IMR-90 (cell line): ENCODE data around the gene PCCB. TPM values are rescaled to one million over a fixed set of nuclear protein-coding genes. Genes with fewer than 3 reads are reported as not detected.
A peak's percentile ranks its signal among the peaks of the same experiment; 100 is the strongest.

Experiments
- ATAC-seq: fragments of 200-7000 bp; cut with Tn5 transposase; 2 replicates; pipeline ENCODE4 v1.9.1; 2020; ENCODE audit warnings: low read depth, mild to moderate bottlenecking, moderate library complexity
- BruUV-seq: library from RNA; stranded (reverse); fragments of 400-500 nt; replicated peaks from 2 replicates; lab custom pipeline; 2021; lab: Mats Ljungman, UMichigan
- CTCF ChIA-PET: fragments of 300-600 bp; formaldehyde crosslinking; extraction: SDS; loops from one replicate; lab custom pipeline; 2021; ENCODE audit warnings: antibody characterized with exemption; lab: Yijun Ruan, JAX
- POLR2A ChIA-PET: fragments of 300-600 bp; sonication (Branson Sonifier 250); formaldehyde crosslinking; loops from one replicate; lab custom pipeline; 2022; ENCODE audit warnings: antibody characterized with exemption; ENCODE audit not compliant: unreplicated experiment; lab: Charles Lee
- DNase-seq: peaks from one replicate; pipeline ENCODE4 v3.0.0; 2013
- H2AFZ ChIP-seq: replicated peaks from 2 replicates; pipeline ENCODE3; 2013; ENCODE audit warnings: low read length, mild to moderate bottlenecking; ENCODE audit not compliant: poor library complexity
- H2AK5ac ChIP-seq: 2 replicates; pipeline ENCODE4 v1.6.1; 2013; ENCODE audit warnings: low read depth, low read length, inconsistent platforms
- H2AK9ac ChIP-seq: replicated peaks from 2 replicates; pipeline ENCODE3; 2013; ENCODE audit warnings: mild to moderate bottlenecking, low read depth, low read length, moderate library complexity; ENCODE audit not compliant: poor library complexity
- H2BK120ac ChIP-seq: 2 replicates; pipeline ENCODE4 v1.6.1; 2013; ENCODE audit warnings: low read depth, low read length, inconsistent platforms
- H2BK15ac ChIP-seq: 3 replicates; pipeline ENCODE4 v1.6.1; 2013; ENCODE audit warnings: low read depth, low read length, inconsistent platforms
- H2BK20ac ChIP-seq: 2 replicates; pipeline ENCODE4 v1.6.1; 2013; ENCODE audit warnings: low read depth, mild to moderate bottlenecking, inconsistent platforms, low read length, moderate library complexity
- H2BK5ac ChIP-seq: 2 replicates; pipeline ENCODE4 v1.6.1; 2013; ENCODE audit warnings: mild to moderate bottlenecking, low read depth, low read length, inconsistent platforms; ENCODE audit not compliant: poor library complexity, severe bottlenecking
- H3K14ac ChIP-seq: replicated peaks from 2 replicates; pipeline ENCODE4 v1.6.1; 2013; ENCODE audit warnings: low read depth, low read length, inconsistent platforms
- H3K18ac ChIP-seq: 2 replicates; pipeline ENCODE4 v1.6.1; 2013; ENCODE audit warnings: low read depth, low read length, control low read depth
- H3K23ac ChIP-seq: 2 replicates; pipeline ENCODE4 v1.6.1; 2013; ENCODE audit warnings: low read depth, low read length, inconsistent platforms
- H3K27ac ChIP-seq: 2 replicates; pipeline ENCODE4 v1.5.1; 2013; ENCODE audit warnings: mild to moderate bottlenecking, control low read depth, low read length; ENCODE audit not compliant: insufficient read depth
- H3K27me3 ChIP-seq: 2 replicates; pipeline ENCODE4 v1.6.1; 2013; ENCODE audit warnings: low read length; ENCODE audit not compliant: control insufficient read depth, insufficient read depth
- H3K36me3 ChIP-seq: 2 replicates; pipeline ENCODE4 v1.6.1; 2013; ENCODE audit warnings: low read length, mixed read lengths; ENCODE audit not compliant: control insufficient read depth, insufficient read depth
- H3K4ac ChIP-seq: 2 replicates; pipeline ENCODE4 v1.6.1; 2013; ENCODE audit warnings: low read depth, low read length, inconsistent platforms
- H3K4me1 ChIP-seq: 2 replicates; pipeline ENCODE4 v1.6.1; 2013; ENCODE audit warnings: low read length, mixed read lengths; ENCODE audit not compliant: control insufficient read depth, insufficient read depth
- H3K4me2 ChIP-seq: 2 replicates; pipeline ENCODE4 v1.6.1; 2013; ENCODE audit warnings: low read depth, mild to moderate bottlenecking, control low read depth, low read length, moderate library complexity
- H3K4me3 ChIP-seq: 2 replicates; pipeline ENCODE4 v1.5.1; 2013; ENCODE audit warnings: low read depth, mild to moderate bottlenecking, control low read depth, low read length, moderate library complexity; ENCODE audit not compliant: insufficient read depth
- H3K56ac ChIP-seq: 2 replicates; pipeline ENCODE4 v1.6.1; 2013; ENCODE audit warnings: low read length, inconsistent platforms; ENCODE audit not compliant: insufficient read depth; ENCODE audit errors: extremely low read depth
- H3K79me1 ChIP-seq, 2 experiments: 2 replicates each; pipeline ENCODE4 v1.6.1; 2013; ENCODE audit warnings: low read length in 2 of 2, inconsistent platforms in 1 of 2, low read depth in 1 of 2
- H3K9ac ChIP-seq: 2 replicates; pipeline ENCODE4 v1.6.1; 2013; ENCODE audit warnings: low read depth, low read length, control low read depth
- H3K9me1 ChIP-seq: 2 replicates; pipeline ENCODE4 v1.6.1; 2013; ENCODE audit warnings: low read length, inconsistent platforms; ENCODE audit not compliant: insufficient read depth
- H3K9me3 ChIP-seq: 2 replicates; pipeline ENCODE4 v1.6.1; 2013; ENCODE audit warnings: low read length; ENCODE audit not compliant: control insufficient read depth, insufficient read depth
- H4K20me1 ChIP-seq: 2 replicates; pipeline ENCODE4 v1.6.1; 2013; ENCODE audit warnings: low read length, inconsistent platforms; ENCODE audit not compliant: insufficient read depth
- H4K5ac ChIP-seq: 2 replicates; pipeline ENCODE4 v1.6.1; 2013; ENCODE audit warnings: mild to moderate bottlenecking, low read depth, low read length, control low read depth
- H4K8ac ChIP-seq, 2 experiments: 2 replicates each; pipeline ENCODE4 v1.6.1; 2013; ENCODE audit warnings: low read depth in 2 of 2, low read length in 2 of 2, control low read depth in 1 of 2, inconsistent platforms in 1 of 2
- H4K91ac ChIP-seq: 2 replicates; pipeline ENCODE4 v1.6.1; 2013; ENCODE audit warnings: low read depth, low read length, inconsistent platforms; ENCODE audit not compliant: insufficient read depth
- BHLHE40 ChIP-seq: fragments of 150-350 bp; IDR thresholded peaks from 2 replicates; pipeline ENCODE4 v1.6.1; 2016; ENCODE audit warnings: mild to moderate bottlenecking, low read depth, low read length
- CEBPB ChIP-seq: IDR thresholded peaks from 2 replicates; pipeline ENCODE4 v1.6.1; 2012; ENCODE audit warnings: low read depth, low read length, improper control_type of control experiment
- CHD1 ChIP-seq: IDR thresholded peaks from 2 replicates; pipeline ENCODE4 v1.6.1; 2012; ENCODE audit warnings: low read depth, low read length, improper control_type of control experiment
- CTCF ChIP-seq: conservative IDR thresholded peaks from 2 replicates; pipeline ENCODE4 v1.5.1; 2012; ENCODE audit warnings: mild to moderate bottlenecking, low read depth, low read length, improper control_type of control experiment
- ELK1 ChIP-seq: fragments of 150-350 bp; IDR thresholded peaks from 2 replicates; pipeline ENCODE4 v1.6.1; 2016; ENCODE audit warnings: low read depth, mild to moderate bottlenecking, low read length, moderate library complexity, borderline replicate concordance
- FOS ChIP-seq: fragments of 150-350 bp; IDR thresholded peaks from 2 replicates; pipeline ENCODE4 v1.6.1; 2016; ENCODE audit warnings: low read depth, low read length
- MAFK ChIP-seq: IDR thresholded peaks from 2 replicates; pipeline ENCODE4 v1.6.1; 2012; ENCODE audit warnings: low read depth, low read length, improper control_type of control experiment
- MAZ ChIP-seq: IDR thresholded peaks from 2 replicates; pipeline ENCODE4 v1.6.1; 2012; ENCODE audit warnings: low read depth, mild to moderate bottlenecking, low read length, improper control_type of control experiment, moderate library complexity, borderline replicate concordance
- MXI1 ChIP-seq: IDR thresholded peaks from 2 replicates; pipeline ENCODE4 v1.6.1; 2012; ENCODE audit warnings: low read depth, mild to moderate bottlenecking, low read length, moderate library complexity, borderline replicate concordance
- NFE2L2 ChIP-seq: fragments of 150-350 bp; IDR thresholded peaks from 2 replicates; pipeline ENCODE4 v1.6.1; 2016; ENCODE audit warnings: low read depth, mild to moderate bottlenecking, low read length
- POLR2A ChIP-seq: IDR thresholded peaks from 2 replicates; pipeline ENCODE4 v1.6.1; 2012; ENCODE audit warnings: mild to moderate bottlenecking, low read depth, low read length
- RAD21 ChIP-seq: IDR thresholded peaks from 2 replicates; pipeline ENCODE4 v1.6.1; 2012; ENCODE audit warnings: low read length, improper control_type of control experiment
- RCOR1 ChIP-seq: IDR thresholded peaks from 2 replicates; pipeline ENCODE4 v1.6.1; 2012; ENCODE audit warnings: mild to moderate bottlenecking, low read length, improper control_type of control experiment; ENCODE audit not compliant: insufficient replicate concordance
- RFX5 ChIP-seq: IDR thresholded peaks from 2 replicates; pipeline ENCODE4 v1.8.0; 2012; ENCODE audit warnings: low read depth, mild to moderate bottlenecking, low read length, moderate library complexity
- SMC3 ChIP-seq: fragments of 150-350 bp; IDR thresholded peaks from 2 replicates; pipeline ENCODE4 v1.6.1; 2016; ENCODE audit warnings: low read depth, mild to moderate bottlenecking, antibody characterized with exemption, low read length, moderate library complexity
- WGBS, 2 experiments: methylation state at CpG; one replicate each; pipeline versions ENCODE4 v1.1.5 to v1.1.7; 2013; ENCODE audit warnings: missing lambda C conversion rate in 2 of 2; ENCODE audit not compliant: insufficient read length in 1 of 2; ENCODE audit errors: extremely low coverage in 2 of 2; 5-methylcytosine and 5-hydroxymethylcytosine counted together
- dilution Hi-C: fragments of 300-500 bp; cut with HindIII; formaldehyde crosslinking; loops from one replicate; pipeline ENCODE4 v1.14.3; 2018; ENCODE audit warnings: low sequenced_read_pairs; ENCODE audit not compliant: unreplicated experiment
- in situ Hi-C: fragments of 300-500 bp; cut with MboI; formaldehyde crosslinking; loops from 3 replicates; pipeline ENCODE4 v1.14.3; 2019; ENCODE audit warnings: low sequenced_read_pairs, inconsistent platforms, mixed read lengths
- intact Hi-C: fragments of 100-400 bp; cut with micrococcal nuclease; formaldehyde crosslinking; loops from 2 replicates; pipeline ENCODE4 v1.10.0; 2022
- polyA plus RNA-seq, 3 experiments: library from polyadenylated mRNA; depleted of rRNA; stranded (reverse); fragments of >200 nt; gene quantifications; 2 replicates each; pipeline ENCODE4 v1.2.3, GENCODE V29; 2012; ENCODE audit warnings: low replicate concordance in 1 of 3
- total RNA-seq: library from RNA; depleted of rRNA; stranded (reverse); fragments of >200 nt; gene quantifications from 2 replicates; pipeline ENCODE4 v1.2.3, GENCODE V29; 2012

The PCCB gene
- total and polyA plus RNA-seq, 2 of the 4 experiments (the other 2 are of a cell fraction), result 40.5 to 76.2 TPM

DNA sequence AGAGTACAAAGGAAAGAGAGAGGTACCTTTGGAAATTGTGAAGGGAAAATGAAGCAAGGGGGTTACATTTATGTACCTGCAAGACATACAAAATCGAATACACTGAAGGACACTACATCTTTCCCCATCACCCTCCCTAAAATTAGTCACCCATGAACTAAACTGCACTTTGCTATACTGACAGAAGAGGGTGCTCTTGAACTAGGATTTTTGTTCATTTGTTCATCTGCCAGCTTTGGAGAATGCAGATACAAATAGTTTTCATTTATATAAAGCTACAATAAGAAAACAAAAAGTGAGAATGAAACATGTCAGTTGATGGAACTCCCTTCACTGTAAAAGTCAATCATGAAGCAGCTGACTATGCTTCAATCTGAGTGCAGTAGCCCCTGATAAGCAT is 55.7 kb downstream of the PCCB start (continued):
- no peak for TF ChIP-seq CHD1

- Histone ChIP-seq H4K20me1 (no peaks in the 10 kb centered on the region), H3K4me1 (peaks cover 2% of the 10 kb centered on the region; the same call in 1 of the 2 replicates), H3K56ac (no peak overlapping the region), H3K4me3 (no peak overlapping the region), H2BK20ac (no peak overlapping the region), H3K27me3 (no peaks in the 10 kb centered on the region), H3K9me3 (no peaks in the 10 kb centered on the region), H2AK5ac (no peak overlapping the region), H4K91ac (no peak overlapping the region), H3K79me1 (no peaks in the 10 kb centered on the region), H3K4me2 (no peak overlapping the region), H2BK15ac (no peak overlapping the region), H3K23ac (no peak overlapping the region), H3K36me3 (no peaks in the 10 kb centered on the region), H4K8ac (0 out of 4 replicates have a peak overlapping the region, but pooled peaks of 1 of the 2 experiments have one; percentile 31), H4K5ac (no peak overlapping the region; the same call in 1 of the 2 replicates), H2AK9ac (no peak overlapping the region), H2BK120ac (no peak overlapping the region), H3K9ac (no peak overlapping the region), H3K14ac (no peak overlapping the region), H3K9me1 (no peaks in the 10 kb centered on the region), H3K4ac (no peak overlapping the region), H3K18ac (no peak overlapping the region), H2AFZ (no peak overlapping the region), H2BK5ac (no peak overlapping the region), H3K27ac (no peak overlapping the region)
- CTCF ChIA-PET, result interaction anchor here (0.5 to 1.3 kb wide), 3 partner anchors 17 to 441 kb away, joined by 3 to 6 read pairs (median 5); partner anchors contain the start of gene STAG1
- DNase-seq (no peak), ATAC-seq (no peak)
- no CpG with 5 or more reads among the region's 2 CpGs for WGBS, 2 experiments
- in situ Hi-C loops, result no loop called here
- POLR2A ChIA-PET, result no interaction called here
- dilution Hi-C loops, result no loop called here
- intact Hi-C loops, result no loop called here
- no TSS peak for BruUV-seq
- TF ChIP-seq MAFK (no peak), CTCF (no peak), ELK1 (no peak), NFE2L2 (no peak), CEBPB (no peak), MXI1 (no peak), CHD1 (no peak), SMC3 (no peak), RAD21 (no peak), RCOR1 (no peak), MAZ (no peak), FOS (no peak), BHLHE40 (no peak), RFX5 (no peak), POLR2A (no peak)
Observed at GRCh38 chr3:136311261-136311660, 61.1 kb downstream of the PCCB start.
